Measurements from ENCODE around the gene CELF3.

CELF3 gene

GRCh38 chr1:151713044-151713443, 3.6 kb downstream of the CELF3 start:
- Mint-ChIP-seq H3K9me3 (no peaks in the 10 kb centered on the region), H3K27me3 (peaks cover 30% of the 10 kb centered on the region), H3K4me3 (no peak overlapping the region), H3K4me1 (ENCODE audit: low read depth) (peaks cover 5% of the 10 kb centered on the region), H3K36me3 (ENCODE audit: low read depth) (no peaks in the 10 kb centered on the region), H3K27ac (no peak overlapping the region)

DNA sequence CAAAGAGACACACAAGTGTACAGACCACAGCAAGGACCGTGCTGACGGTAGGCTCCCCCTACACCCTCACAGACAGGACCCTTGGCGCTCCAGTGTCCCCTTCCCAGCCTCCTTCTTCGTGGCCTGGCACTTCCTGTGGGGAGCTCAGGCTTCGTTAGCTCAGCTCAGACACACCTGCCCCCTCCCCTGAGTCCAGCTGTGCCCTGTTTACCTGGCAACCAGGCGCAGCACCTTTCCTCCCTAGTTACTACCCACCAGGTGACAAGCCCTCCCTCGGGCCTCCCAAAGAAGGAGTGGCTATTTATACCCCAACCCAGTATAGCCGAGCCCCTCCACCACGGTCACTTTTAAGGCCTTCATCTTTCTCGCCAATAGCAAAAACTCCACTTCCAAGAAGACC, 4.7 kb downstream of the CELF3 start:
- Mint-ChIP-seq H3K9me3 (no peaks in the 10 kb centered on the region), H3K36me3 (ENCODE audit: low read depth) (no peaks in the 10 kb centered on the region), H3K27me3 (peaks cover 19% of the 10 kb centered on the region), H3K4me3 (no peak overlapping the region), H3K27ac (no peak overlapping the region), H3K4me1 (ENCODE audit: low read depth) (peaks cover 2% of the 10 kb centered on the region)

DNA sequence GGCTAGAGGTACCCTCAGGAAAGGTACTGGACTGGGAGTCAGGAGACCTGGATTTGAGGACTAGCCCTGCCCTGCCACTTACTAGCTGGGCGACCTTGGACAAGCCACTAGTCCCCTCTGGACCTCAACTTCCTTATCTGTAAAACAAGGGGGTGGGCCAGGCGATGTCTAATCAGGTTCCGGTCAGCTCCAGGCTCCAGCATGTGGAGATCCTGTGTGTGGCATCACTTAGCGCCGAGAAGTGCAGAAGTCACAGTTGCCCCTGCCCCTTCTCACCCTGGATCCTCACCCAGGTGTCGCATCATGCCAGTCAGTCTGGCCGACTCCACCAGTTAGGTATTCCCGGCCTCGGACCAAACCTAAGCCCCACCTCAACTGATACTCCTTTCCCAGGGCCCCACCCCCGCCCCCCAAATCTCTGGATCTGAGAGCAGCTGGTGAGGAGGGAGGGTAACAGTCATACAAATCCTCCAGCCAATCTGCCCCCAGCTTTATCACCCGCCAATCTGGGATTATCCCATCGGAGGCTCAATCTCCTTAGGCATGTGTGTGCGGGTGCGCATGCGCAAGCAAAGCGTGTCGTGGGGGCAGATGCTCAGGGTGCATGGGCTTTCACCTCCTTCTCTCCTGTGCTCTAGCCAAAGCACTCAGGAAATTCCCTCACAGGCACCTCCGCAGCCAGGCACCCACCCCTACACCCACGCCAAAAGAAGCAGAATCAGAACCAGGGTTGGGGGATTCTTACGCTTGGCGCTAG, 5.4 kb downstream of the CELF3 start:
- no peaks in the 10 kb centered on the region for H3K9me3 Mint-ChIP-seq
- no peaks in the 10 kb centered on the region for H3K4me1 Mint-ChIP-seq (ENCODE audit: low read depth)
- no peak overlapping the region for H3K4me3 Mint-ChIP-seq
- H3K27ac Mint-ChIP-seq: no peak overlapping the region
- H3K36me3 Mint-ChIP-seq (ENCODE audit: low read depth): no peaks in the 10 kb centered on the region
- H3K27me3 Mint-ChIP-seq: peaks cover 16% of the 10 kb centered on the region

- Mint-ChIP-seq H3K27me3 (peaks cover 7% of the 10 kb centered on the region), H3K27ac (no peak overlapping the region), H3K36me3 (ENCODE audit: low read depth) (no peaks in the 10 kb centered on the region), H3K9me3 (no peaks in the 10 kb centered on the region), H3K4me1 (ENCODE audit: low read depth) (no peaks in the 10 kb centered on the region), H3K4me3 (no peak overlapping the region)
Measured at GRCh38 chr1:151710187-151710840, 6.3 kb downstream of the CELF3 start.

DNA sequence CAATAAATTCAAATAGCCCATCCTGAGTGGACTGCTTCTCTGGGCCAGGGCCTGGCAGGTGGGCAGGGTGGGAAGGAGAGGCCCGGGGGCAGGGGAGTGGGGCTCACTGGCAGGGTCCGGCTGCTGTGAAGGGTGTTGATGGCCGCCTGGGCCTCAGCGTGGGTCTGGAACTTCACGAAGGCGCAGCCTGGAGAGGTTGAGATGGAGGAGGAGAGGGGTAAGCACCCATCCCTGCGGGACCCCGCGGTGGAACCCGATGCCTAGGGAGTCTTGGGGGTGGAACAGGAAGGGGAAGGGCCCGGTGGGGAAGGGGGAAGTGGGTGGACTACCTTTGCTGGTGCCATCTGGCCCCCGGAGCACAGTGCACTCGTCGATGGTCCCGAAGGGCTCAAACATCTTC, 7.7 kb downstream of the CELF3 start:
- H3K9me3 Mint-ChIP-seq: no peaks in the 10 kb centered on the region
- no peaks in the 10 kb centered on the region for H3K36me3 Mint-ChIP-seq (ENCODE audit: low read depth)
- no peak overlapping the region for H3K27ac Mint-ChIP-seq
- H3K4me1 Mint-ChIP-seq (ENCODE audit: low read depth): no peaks in the 10 kb centered on the region
- no peaks in the 10 kb centered on the region for H3K27me3 Mint-ChIP-seq
- H3K4me3 Mint-ChIP-seq: no peak overlapping the region

DNA sequence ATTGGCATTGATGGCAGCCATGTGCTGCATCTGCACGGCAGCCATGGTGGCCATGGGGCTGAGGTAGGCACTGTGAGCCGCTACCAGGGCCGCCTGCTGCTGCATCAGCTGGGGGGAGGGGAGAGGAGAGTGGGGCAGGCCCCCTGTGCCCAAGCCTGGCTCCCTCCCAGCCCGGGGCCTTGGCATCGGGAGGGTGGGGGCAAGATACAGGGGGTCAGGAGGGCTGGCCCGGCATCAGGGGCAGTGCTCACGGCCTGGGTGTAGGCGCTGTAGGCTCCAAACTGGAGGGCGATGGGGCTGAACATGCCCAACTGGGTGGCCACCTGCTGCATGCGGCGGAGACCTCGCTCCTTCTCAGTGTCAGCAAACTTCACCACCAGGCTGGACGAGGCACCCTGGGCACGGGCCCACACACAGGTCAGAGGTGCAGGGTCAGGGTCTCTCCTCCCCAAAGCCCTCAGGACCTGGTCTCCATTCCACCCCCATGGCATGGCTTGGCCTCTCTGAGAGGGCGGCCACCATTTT, 9.0 kb downstream of the CELF3 start:
- H3K4me3 Mint-ChIP-seq: no peak overlapping the region
- H3K9me3 Mint-ChIP-seq: no peaks in the 10 kb centered on the region
- no peaks in the 10 kb centered on the region for H3K27me3 Mint-ChIP-seq
- no peaks in the 10 kb centered on the region for H3K4me1 Mint-ChIP-seq (ENCODE audit: low read depth)
- no peaks in the 10 kb centered on the region for H3K36me3 Mint-ChIP-seq (ENCODE audit: low read depth)
- no peak overlapping the region for H3K27ac Mint-ChIP-seq

DNA sequence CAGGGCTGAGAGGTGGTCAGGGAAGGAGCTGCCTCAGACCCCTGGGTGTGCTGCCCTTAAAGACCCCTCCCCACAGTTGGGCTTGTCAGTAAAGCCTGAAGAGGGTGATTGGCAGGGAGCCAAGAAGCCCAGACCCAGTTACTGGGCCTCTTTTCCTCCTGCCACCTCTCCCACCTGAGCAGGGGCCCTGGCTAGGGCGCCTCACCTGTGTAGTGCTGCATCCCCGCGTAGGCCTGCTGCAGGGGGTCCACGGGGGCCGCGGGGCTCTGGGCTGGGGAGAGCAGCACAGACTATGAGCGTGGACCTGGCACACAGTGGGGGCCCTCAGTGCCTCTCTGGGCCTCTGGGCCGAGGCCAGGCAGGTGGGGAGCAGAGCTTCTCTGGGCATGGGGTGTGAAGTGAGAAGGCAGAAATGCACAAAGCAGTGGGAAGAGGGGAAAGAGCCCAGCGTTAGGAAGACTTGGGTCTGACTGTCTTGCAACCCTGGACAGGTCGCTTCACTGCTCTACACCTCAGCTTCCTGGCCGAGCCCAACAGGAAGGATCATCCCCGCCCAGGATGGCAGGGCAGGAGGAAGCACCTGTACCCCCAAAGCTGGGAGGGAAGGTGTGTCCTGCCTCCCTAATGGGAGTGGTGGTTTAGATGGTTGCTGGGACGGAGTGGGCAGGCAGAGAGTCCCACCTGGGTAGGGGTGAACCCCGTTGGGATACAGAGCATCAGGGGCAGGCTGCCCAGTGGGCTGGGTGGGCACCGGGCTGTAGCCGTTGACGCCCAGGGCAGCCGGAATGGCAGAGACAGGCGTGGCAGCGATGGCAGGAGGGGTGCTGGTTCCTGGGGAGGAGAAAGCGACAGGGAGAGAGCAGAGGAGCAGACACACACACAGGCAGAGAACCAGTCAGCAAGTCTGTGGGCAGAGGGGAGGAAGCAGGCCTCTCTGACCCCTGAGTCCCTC, 9.9 kb downstream of the CELF3 start:
- no peak overlapping the region for H3K4me3 Mint-ChIP-seq
- H3K36me3 Mint-ChIP-seq (ENCODE audit: low read depth): no peaks in the 10 kb centered on the region
- no peak overlapping the region for H3K27ac Mint-ChIP-seq
- H3K4me1 Mint-ChIP-seq (ENCODE audit: low read depth): no peaks in the 10 kb centered on the region
- H3K27me3 Mint-ChIP-seq: no peaks in the 10 kb centered on the region
- H3K9me3 Mint-ChIP-seq: no peaks in the 10 kb centered on the region

GRCh38 chr1:151705753-151706463, 10.7 kb downstream of the CELF3 start:
- H3K4me1 Mint-ChIP-seq (ENCODE audit: low read depth): no peaks in the 10 kb centered on the region
- no peaks in the 10 kb centered on the region for H3K9me3 Mint-ChIP-seq
- no peaks in the 10 kb centered on the region for H3K27me3 Mint-ChIP-seq
- H3K36me3 Mint-ChIP-seq (ENCODE audit: low read depth): no peaks in the 10 kb centered on the region
- no peak overlapping the region for H3K27ac Mint-ChIP-seq
- H3K4me3 Mint-ChIP-seq: no peak overlapping the region

- no peak overlapping the region for H3K4me3 Mint-ChIP-seq
- H3K27ac Mint-ChIP-seq: no peak overlapping the region
- no peaks in the 10 kb centered on the region for H3K27me3 Mint-ChIP-seq
- peaks cover 4% of the 10 kb centered on the region for H3K36me3 Mint-ChIP-seq (ENCODE audit: low read depth)
- no peaks in the 10 kb centered on the region for H3K4me1 Mint-ChIP-seq (ENCODE audit: low read depth)
- no peaks in the 10 kb centered on the region for H3K9me3 Mint-ChIP-seq
Measured at GRCh38 chr1:151705146-151705545, 11.5 kb downstream of the CELF3 start.

DNA sequence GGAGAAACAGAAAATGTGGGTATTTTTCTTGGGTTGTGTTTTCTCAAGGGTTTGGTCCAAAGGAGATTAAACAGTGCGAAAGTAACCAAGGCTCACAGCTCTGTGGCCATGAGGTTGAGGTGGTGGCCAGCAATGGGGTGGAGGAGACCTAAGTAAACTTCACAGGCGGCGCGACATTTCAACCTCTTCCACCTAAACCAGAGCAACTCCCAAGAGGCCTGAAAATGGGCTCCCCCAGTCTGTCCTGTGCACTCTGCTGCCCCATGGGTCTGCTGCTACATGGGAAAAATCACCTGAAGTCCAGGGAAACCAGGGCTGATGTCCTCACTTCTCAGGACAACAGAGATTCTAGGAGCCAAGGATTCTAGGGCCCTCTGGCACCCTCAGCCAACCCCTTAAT, 12.4 kb downstream of the CELF3 start:
- H3K4me3 Mint-ChIP-seq: no peak overlapping the region
- no peaks in the 10 kb centered on the region for H3K4me1 Mint-ChIP-seq (ENCODE audit: low read depth)
- peaks cover 5% of the 10 kb centered on the region for H3K36me3 Mint-ChIP-seq (ENCODE audit: low read depth)
- H3K27me3 Mint-ChIP-seq: no peaks in the 10 kb centered on the region
- no peak overlapping the region for H3K27ac Mint-ChIP-seq
- no peaks in the 10 kb centered on the region for H3K9me3 Mint-ChIP-seq

DNA sequence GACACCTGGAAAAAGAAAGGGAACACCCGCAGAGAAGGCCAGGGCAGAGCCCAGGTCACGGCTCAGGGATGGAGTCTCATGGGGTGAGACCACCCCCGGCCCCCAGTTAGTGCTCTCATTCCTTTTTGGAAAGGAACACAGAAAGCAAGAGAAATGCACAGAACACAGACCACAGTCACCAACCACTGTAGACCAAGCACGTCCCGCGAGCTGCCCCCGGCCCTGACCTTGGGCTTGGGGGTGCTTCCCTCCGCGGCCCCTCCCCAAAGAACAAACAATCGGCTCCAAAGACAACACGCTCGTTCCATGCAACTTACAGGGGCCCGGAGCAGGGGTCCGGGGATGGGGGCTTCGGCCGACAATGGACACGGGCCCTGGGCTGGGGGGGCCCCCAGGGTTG, 12.8 kb downstream of the CELF3 start:
- Mint-ChIP-seq H3K27ac (no peak overlapping the region), H3K4me1 (ENCODE audit: low read depth) (no peaks in the 10 kb centered on the region), H3K4me3 (no peak overlapping the region), H3K9me3 (no peaks in the 10 kb centered on the region), H3K36me3 (ENCODE audit: low read depth) (peaks cover 5% of the 10 kb centered on the region), H3K27me3 (no peaks in the 10 kb centered on the region)

DNA sequence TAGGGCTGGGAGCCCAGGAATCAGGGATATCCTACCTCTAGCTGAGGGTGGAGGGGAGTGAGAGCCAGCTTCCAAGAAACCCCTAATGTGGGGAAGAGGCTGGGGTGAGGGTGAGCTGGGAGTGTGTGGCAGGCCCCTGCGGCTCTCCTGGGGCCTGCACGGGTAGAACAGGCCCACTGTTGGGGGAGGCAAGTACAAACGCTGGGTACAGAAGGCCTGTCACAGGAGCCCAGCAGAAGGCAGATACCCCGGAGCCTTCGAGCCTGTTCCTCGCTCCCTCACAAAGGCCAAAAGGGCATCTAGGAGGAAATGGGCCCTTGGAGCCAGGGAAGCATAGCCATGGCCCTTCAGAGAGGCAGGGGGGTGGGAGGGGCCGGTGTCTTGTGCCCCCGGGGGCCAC, 13.7 kb downstream of the CELF3 start:
- Mint-ChIP-seq H3K27ac (no peak overlapping the region), H3K27me3 (no peaks in the 10 kb centered on the region), H3K4me3 (no peak overlapping the region), H3K36me3 (ENCODE audit: low read depth) (peaks cover 5% of the 10 kb centered on the region), H3K9me3 (no peaks in the 10 kb centered on the region), H3K4me1 (ENCODE audit: low read depth) (no peaks in the 10 kb centered on the region)

GRCh38 chr1:151701515-151701914, 15.1 kb downstream of the CELF3 start:
- Mint-ChIP-seq H3K36me3 (ENCODE audit: low read depth) (peaks cover 11% of the 10 kb centered on the region), H3K4me1 (ENCODE audit: low read depth) (no peaks in the 10 kb centered on the region), H3K27me3 (no peaks in the 10 kb centered on the region), H3K9me3 (no peaks in the 10 kb centered on the region), H3K27ac (no peak overlapping the region), H3K4me3 (no peak overlapping the region)

DNA sequence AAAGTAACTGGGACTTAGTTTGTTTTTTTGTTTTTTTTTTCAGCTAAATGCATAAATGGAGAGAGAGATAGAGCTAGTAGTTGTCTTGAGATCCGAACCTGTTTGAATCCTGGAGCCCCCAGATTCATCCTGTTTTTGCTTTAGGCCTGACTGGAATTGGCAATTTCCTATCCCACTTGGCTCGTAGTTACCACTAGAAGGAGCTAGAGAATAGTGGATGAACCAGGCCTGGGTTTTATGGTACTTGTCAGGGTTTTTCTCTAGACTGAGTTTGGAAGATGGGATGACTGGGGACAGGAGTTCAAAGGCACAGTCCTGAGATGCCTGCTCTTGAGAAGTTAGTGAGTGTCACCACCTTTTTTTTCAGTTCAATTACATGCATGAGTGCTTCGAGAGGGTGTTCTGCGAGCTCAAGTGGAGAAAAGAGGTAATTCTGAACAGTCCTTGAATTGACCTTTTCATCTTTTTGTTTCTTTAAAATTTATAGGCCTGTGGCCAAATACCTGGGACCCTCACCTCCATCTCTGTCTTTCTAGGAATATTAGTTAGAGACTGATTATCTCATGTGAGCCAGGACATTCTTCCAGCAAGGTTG, 23.4 kb downstream of the CELF3 start:
- Mint-ChIP-seq H3K27ac (no peak overlapping the region), H3K27me3 (no peaks in the 10 kb centered on the region), H3K4me1 (ENCODE audit: low read depth) (no peaks in the 10 kb centered on the region), H3K9me3 (no peaks in the 10 kb centered on the region), H3K36me3 (ENCODE audit: low read depth) (peaks cover 35% of the 10 kb centered on the region), H3K4me3 (no peak overlapping the region)

Data from stimulated activated naive CD8-positive, alpha-beta T cell treated with anti-CD3 and anti-CD28 coated beads, Interleukin-15, Interleukin-2, amounts not matched to agents 100 ng/mL and 50 ng/mL, for 24 hours (primary cell).